C4-2B (cell line): ENCODE measurements around the gene HAPLN2.

ENCODE experiments used
- CTCF ChIP-seq: fragments of 450-650 bp; conservative IDR thresholded peaks from 2 replicates; pipeline ENCODE4 v1.5.1; 2017; ENCODE audit warnings: mild to moderate bottlenecking
- ZFX ChIP-seq: fragments of 450-650 bp; IDR thresholded peaks from 2 replicates; pipeline ENCODE4 v1.6.1; 2017

GRCh38 chr1:156582388-156583017, 36.7 kb upstream of the HAPLN2 start:
- TF ChIP-seq CTCF (no peak), ZFX (no peak)
